ENCODE data around the gene EPHA3. TPM values are rescaled to one million over a fixed set of nuclear protein-coding genes. Genes with fewer than 3 reads are reported as not detected.

Gene EPHA3
- total RNA-seq, 1 experiment from 2014 or later = 0.74 TPM

GRCh38 chr3:89503891-89504391 lies 396.5 kb downstream of the EPHA3 start:
- ChIA-PET CTCF (no interaction called here), POLR2A (no interaction called here)
- Mint-ChIP-seq H3K9me3 (peaks cover 13% of the 10 kb centered on the region; the same call in 1 of the 2 replicates), H3K36me3 (no peaks in the 10 kb centered on the region), H3K4me3 (no peak overlapping the region), H3K27ac (no peak overlapping the region), H3K27me3 (ENCODE audit: low read depth) (no peaks in the 10 kb centered on the region), H3K4me1 (no peaks in the 10 kb centered on the region)
- ATAC-seq (no peak), DNase-seq (ENCODE audit: low spot score) (no peak)
- TF ChIP-seq ZNF263 (CRISPR knock-in tag; IDR thresholded peaks at IDR 0.05; ENCODE audit: low read depth) = no peak
- TF ChIP-seq ELF4 (CRISPR knock-in tag; IDR thresholded peaks at IDR 0.05; ENCODE audit: low read depth) = no peak
- no peak for TF ChIP-seq E2F5 (CRISPR knock-in tag; IDR thresholded peaks at IDR 0.05)
- no peak for TF ChIP-seq OVOL2 (CRISPR knock-in tag; IDR thresholded peaks at IDR 0.05; ENCODE audit: borderline replicate concordance)
- no peak for TF ChIP-seq KAT7 (CRISPR knock-in tag; IDR thresholded peaks at IDR 0.05; ENCODE audit: borderline replicate concordance)
- TF ChIP-seq JUN (CRISPR knock-in tag; IDR thresholded peaks at IDR 0.05) = no peak

- DNase-seq (ENCODE audit: low spot score) = no peak
- no peaks in the 10 kb centered on the region for H3K4me1 Mint-ChIP-seq
- no peak for ATAC-seq
- H3K27me3 Mint-ChIP-seq (ENCODE audit: low read depth) = no peaks in the 10 kb centered on the region
- H3K27ac Mint-ChIP-seq = no peak overlapping the region
- TF ChIP-seq ZSCAN18 (CRISPR knock-in tag; IDR thresholded peaks at IDR 0.05) = no peak
- no peak for TF ChIP-seq E2F5 (CRISPR knock-in tag; IDR thresholded peaks at IDR 0.05)
- TF ChIP-seq ATF2 (CRISPR knock-in tag; IDR thresholded peaks at IDR 0.05; ENCODE audit: borderline replicate concordance, low read depth) = no peak
- TF ChIP-seq IRF2 (CRISPR knock-in tag; IDR thresholded peaks at IDR 0.05; ENCODE audit: borderline replicate concordance, low read depth) = no peak
- TF ChIP-seq NFYB (CRISPR knock-in tag; conservative IDR thresholded peaks at IDR 0.05; ENCODE audit: low read depth) = no peak
- no peak for TF ChIP-seq ZNF416 (CRISPR knock-in tag; IDR thresholded peaks at IDR 0.05)
- TF ChIP-seq GRHL2 (CRISPR knock-in tag; IDR thresholded peaks at IDR 0.05; ENCODE audit: insufficient replicate concordance, severe bottlenecking) = no peak
- TF ChIP-seq SMAD3 (CRISPR knock-in tag; IDR thresholded peaks at IDR 0.05; ENCODE audit: borderline replicate concordance) = no peak
- TF ChIP-seq ZNF396 (CRISPR knock-in tag; IDR thresholded peaks at IDR 0.05; ENCODE audit: borderline replicate concordance) = no peak
- TF ChIP-seq FOXP4 (CRISPR knock-in tag; IDR thresholded peaks at IDR 0.05) = no peak
- POLR2A ChIA-PET = no interaction called here
- CTCF ChIA-PET = no interaction called here
- H3K4me3 Mint-ChIP-seq = no peak overlapping the region
- no peaks in the 10 kb centered on the region for H3K36me3 Mint-ChIP-seq
- H3K9me3 Mint-ChIP-seq = peaks cover 13% of the 10 kb centered on the region; the same call in 1 of the 2 replicates
These were observed 397.0 kb downstream of the EPHA3 start for GRCh38 chr3:89504432-89504831.

Measured in WTC11 (cell line).